Cardiac fibroblast (primary cell): Measurements from ENCODE around the gene KCNMA1.

Experiments
- DNase-seq, 2 donors: peaks; one replicate each; pipeline versions ENCODE4 v3.0.0 to v3.0.0-alpha.2; 2010; ENCODE audit warnings: low read depth in 2 of 2
- H3K4me3 ChIP-seq, 2 donors: replicated peaks in 1 of 2; 1 replicate in 1 of 2; 2 replicates in 1 of 2; pipeline ENCODE4 v1.5.1; 2011; ENCODE audit warnings: low read depth in 2 of 2, low read length in 2 of 2, mild to moderate bottlenecking in 2 of 2, moderate library complexity in 1 of 2
- TF ChIP-seq, protein P1 (sequence below): IDR thresholded peaks from one replicate; pipeline ENCODE4 v1.5.1; 2011; ENCODE audit warnings: low read depth, mild to moderate bottlenecking, low read length, inconsistent platforms

Gene KCNMA1

GRCh38 chr10:77441353-77442166, 196.0 kb downstream of the KCNMA1 start:
- no peak overlapping the region for H3K4me3 ChIP-seq
- no peak for DNase-seq
- TF ChIP-seq, protein P1, sequence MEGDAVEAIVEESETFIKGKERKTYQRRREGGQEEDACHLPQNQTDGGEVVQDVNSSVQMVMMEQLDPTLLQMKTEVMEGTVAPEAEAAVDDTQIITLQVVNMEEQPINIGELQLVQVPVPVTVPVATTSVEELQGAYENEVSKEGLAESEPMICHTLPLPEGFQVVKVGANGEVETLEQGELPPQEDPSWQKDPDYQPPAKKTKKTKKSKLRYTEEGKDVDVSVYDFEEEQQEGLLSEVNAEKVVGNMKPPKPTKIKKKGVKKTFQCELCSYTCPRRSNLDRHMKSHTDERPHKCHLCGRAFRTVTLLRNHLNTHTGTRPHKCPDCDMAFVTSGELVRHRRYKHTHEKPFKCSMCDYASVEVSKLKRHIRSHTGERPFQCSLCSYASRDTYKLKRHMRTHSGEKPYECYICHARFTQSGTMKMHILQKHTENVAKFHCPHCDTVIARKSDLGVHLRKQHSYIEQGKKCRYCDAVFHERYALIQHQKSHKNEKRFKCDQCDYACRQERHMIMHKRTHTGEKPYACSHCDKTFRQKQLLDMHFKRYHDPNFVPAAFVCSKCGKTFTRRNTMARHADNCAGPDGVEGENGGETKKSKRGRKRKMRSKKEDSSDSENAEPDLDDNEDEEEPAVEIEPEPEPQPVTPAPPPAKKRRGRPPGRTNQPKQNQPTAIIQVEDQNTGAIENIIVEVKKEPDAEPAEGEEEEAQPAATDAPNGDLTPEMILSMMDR: no peak

- peak in 1 of 2 donors; percentile 34 for DNase-seq
- TF ChIP-seq, protein P1: no peak
- no peak overlapping the region for H3K4me3 ChIP-seq
These were observed 201.2 kb downstream of the KCNMA1 start for GRCh38 chr10:77436257-77436975.

- H3K4me3 ChIP-seq: no peak overlapping the region
- TF ChIP-seq, protein P1: no peak
- no peak for DNase-seq
These were observed 204.1 kb downstream of the KCNMA1 start for GRCh38 chr10:77433546-77433945.

- DNase-seq: no peak
These were observed 205.4 kb downstream of the KCNMA1 start for GRCh38 chr10:77431980-77432797.

DNA sequence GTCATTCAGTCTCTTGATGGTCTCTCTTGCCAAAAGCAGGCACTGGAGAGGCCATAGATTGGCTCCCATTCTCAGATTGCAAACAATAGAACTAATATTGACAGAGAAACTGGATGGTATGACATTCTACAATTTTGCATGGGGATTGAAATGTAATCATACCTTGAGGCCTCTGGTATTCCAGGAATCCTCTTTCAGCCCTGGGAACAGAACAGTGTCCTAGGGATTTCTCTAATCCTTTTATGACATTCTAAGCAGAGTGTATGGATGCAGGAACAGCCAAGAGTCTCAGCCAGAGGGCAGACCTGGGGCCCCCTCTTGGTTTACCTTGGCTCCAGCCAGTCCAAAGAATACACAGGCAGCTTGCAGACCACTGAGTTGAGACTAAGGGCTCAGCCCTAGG, 206.4 kb downstream of the KCNMA1 start:
- DNase-seq: no peak
- no peak overlapping the region for H3K4me3 ChIP-seq
- TF ChIP-seq, protein P1: no peak

More at GRCh38 chr10:77431980-77432797, 205.4 kb downstream of the KCNMA1 start:
- no peak overlapping the region for H3K4me3 ChIP-seq
- TF ChIP-seq, protein P1: no peak

- no peak overlapping the region for H3K4me3 ChIP-seq
- TF ChIP-seq, protein P1: no peak
- no peak for DNase-seq
These were observed 207.1 kb downstream of the KCNMA1 start for GRCh38 chr10:77430530-77430929.
